Gastroesophageal sphincter (tissue), 4 donors: ENCODE results near the gene ID3. TPM values are rescaled to one million over a fixed set of nuclear protein-coding genes. Genes with fewer than 3 reads are reported as not detected.

ENCODE experiments used
- ATAC-seq: fragments of 150-250 bp; one replicate; pipeline ENCODE4 v1.9.1; 2016; ENCODE audit warnings: mild to moderate bottlenecking, moderate library complexity
- H3K27ac ChIP-seq, 4 donors: fragments of 200-600 bp; sonication (generic) in 3 of 4; 1 replicate in 3 of 4; 2 replicates in 1 of 4; pipeline ENCODE4 v1.5.1; 2016 to 2019
- H3K27me3 ChIP-seq: fragments of 200-600 bp; sonication (generic); one replicate; pipeline ENCODE4 v1.5.1; 2019
- H3K36me3 ChIP-seq, 2 donors: fragments of 200-600 bp; sonication (generic); one replicate each; pipeline ENCODE4 v1.5.1; 2019; ENCODE audit warnings: control low read depth in 1 of 2
- H3K4me1 ChIP-seq, 3 donors: fragments of 200-600 bp; sonication (generic); 1 replicate in 2 of 3; 2 replicates in 1 of 3; pipeline ENCODE4 v1.5.1; 2016 to 2019; ENCODE audit warnings: control low read depth in 2 of 3
- H3K4me3 ChIP-seq, 2 donors: fragments of 200-600 bp; sonication (generic); one replicate each; pipeline ENCODE4 v1.5.1; 2019; ENCODE audit warnings: mild to moderate bottlenecking in 1 of 2, moderate library complexity in 1 of 2
- H3K9me3 ChIP-seq, 3 donors: fragments of 200-600 bp; sonication (generic); one replicate each; pipeline ENCODE4 v1.5.1; 2017 to 2019; ENCODE audit warnings: control low read depth in 2 of 3
- CTCF ChIP-seq, 4 experiments: fragments of 200-600 bp in 2 of 4; fragments of 450-650 bp in 2 of 4; sonication (generic) in 1 of 4; IDR thresholded peaks; one replicate each; pipeline ENCODE4 v1.5.1; 2017 to 2019; ENCODE audit warnings: antibody characterized with exemption in 4 of 4, mild to moderate bottlenecking in 2 of 4, moderate library complexity in 2 of 4
- EP300 ChIP-seq: sonication (generic); formaldehyde crosslinking; IDR thresholded peaks from one replicate; pipeline ENCODE4 v1.6.1; 2017; ENCODE audit warnings: antibody characterized with exemption, mild to moderate bottlenecking
- POLR2A ChIP-seq, 2 donors: fragments of 450-650 bp; IDR thresholded peaks; one replicate each; pipeline ENCODE4 v1.6.1; 2017; ENCODE audit warnings: antibody characterized with exemption in 2 of 2, mild to moderate bottlenecking in 2 of 2, moderate library complexity in 1 of 2
- POLR2AphosphoS5 ChIP-seq: sonication (generic); formaldehyde crosslinking; IDR thresholded peaks from one replicate; pipeline ENCODE4 v1.6.1; 2017; ENCODE audit warnings: antibody characterized with exemption
- WGBS, 2 donors: methylation state at CpG; one replicate each; pipeline ENCODE4 v1.1.5; 2018; ENCODE audit warnings: low coverage in 1 of 2; 5-methylcytosine and 5-hydroxymethylcytosine counted together
- total RNA-seq, 4 donors: library from RNA; depleted of rRNA; stranded (reverse); fragments of >200 nt; gene quantifications; one replicate each; pipeline ENCODE4 v1.1.0, GENCODE V29; 2016

ID3 gene
- total RNA-seq, 4 donors from 2014 or later, result 144 to 270 (median 221) TPM

DNA sequence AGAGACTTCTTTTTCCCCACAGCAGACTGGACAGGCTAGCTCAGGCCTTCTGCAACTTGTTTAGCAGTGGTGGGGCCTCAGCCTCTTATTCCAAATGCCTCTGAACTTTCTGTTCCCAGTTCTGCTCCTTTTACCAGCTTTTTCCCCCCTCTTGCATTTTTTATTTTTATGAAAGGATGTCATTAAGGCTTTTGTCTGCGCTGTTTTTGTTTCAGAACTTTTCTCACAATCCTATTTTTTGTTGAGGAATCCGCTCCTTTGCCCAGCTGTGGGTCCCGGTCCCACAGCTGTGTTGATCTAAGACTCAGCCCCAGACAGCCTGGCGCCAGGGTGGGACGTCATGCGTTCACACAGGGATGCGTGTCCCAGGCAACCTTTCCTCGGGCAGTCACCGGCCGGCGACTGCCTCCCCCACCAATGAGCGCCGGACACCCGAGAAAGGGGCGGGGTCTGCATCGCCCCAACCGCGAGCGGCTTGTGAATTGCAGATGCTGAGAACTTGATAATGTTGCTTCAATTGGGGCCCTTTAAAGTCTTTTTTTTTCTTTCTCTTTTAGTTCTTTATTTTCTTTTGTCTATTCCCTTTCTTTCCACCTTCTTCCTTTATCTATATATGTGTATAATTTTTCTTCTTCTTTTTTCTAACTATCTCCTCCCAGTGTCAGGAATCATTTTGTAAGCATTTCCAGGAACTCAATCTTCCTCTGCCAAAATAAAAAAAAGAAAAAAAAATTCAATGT, 3.0 kb upstream of the ID3 start:
- H3K27ac ChIP-seq, result peak overlapping the region; percentile 94 to 98 (median 97)
- H3K9me3 ChIP-seq, result no peaks in the 10 kb centered on the region
- ATAC-seq, result peak; percentile 90
- no peaks in the 10 kb centered on the region for H3K27me3 ChIP-seq
- TF ChIP-seq CTCF (IDR thresholded peaks at IDR 0.05) (no peak), POLR2AphosphoS5 (peak; percentile 91), POLR2A (IDR thresholded peaks at IDR 0.05) (peak; percentile 44 to 45), EP300 (peak; percentile 66)
- WGBS, 2 donors, result 0% methylated on average over 17 to 18 of the region's 19 CpGs
- peaks cover 0 to 9% of the 10 kb centered on the region in 2 donors for H3K36me3 ChIP-seq
- H3K4me3 ChIP-seq, result peak overlapping the region in 1 of 2 donors; percentile 88
- peaks cover 18 to 89% (median 44%) of the 10 kb centered on the region in 3 donors for H3K4me1 ChIP-seq

- Histone ChIP-seq H3K27ac (peak overlapping the region; percentile 94 to 98 (median 97)), H3K4me1 (peaks cover 18 to 89% (median 44%) of the 10 kb centered on the region in 3 donors), H3K4me3 (peak overlapping the region in 1 of 2 donors; percentile 88), H3K27me3 (no peaks in the 10 kb centered on the region), H3K9me3 (no peaks in the 10 kb centered on the region), H3K36me3 (peaks cover 0 to 11% of the 10 kb centered on the region in 2 donors)
- TF ChIP-seq CTCF (IDR thresholded peaks at IDR 0.05), result no peak
- no peak for TF ChIP-seq POLR2A (IDR thresholded peaks at IDR 0.05)
- no peak for TF ChIP-seq POLR2AphosphoS5
- TF ChIP-seq EP300, result no peak
- WGBS, 2 donors, result 8 to 20% methylated on average over 2 of the region's 2 CpGs
- ATAC-seq, result no peak
Measured at GRCh38 chr1:23561813-23562100, 2.5 kb upstream of the ID3 start.

- TF ChIP-seq POLR2AphosphoS5 (no peak), EP300 (no peak), POLR2A (IDR thresholded peaks at IDR 0.05) (no peak), CTCF (IDR thresholded peaks at IDR 0.05) (no peak)
- H3K9me3 ChIP-seq, result no peaks in the 10 kb centered on the region
- peaks cover 0 to 11% of the 10 kb centered on the region in 2 donors for H3K36me3 ChIP-seq
- H3K27me3 ChIP-seq, result no peaks in the 10 kb centered on the region
- H3K4me3 ChIP-seq, result peak overlapping the region in 1 of 2 donors; percentile 88
- 44 to 58% methylated on average over 6 of the region's 6 CpGs for WGBS, 2 donors
- ATAC-seq, result no peak
- peak overlapping the region; percentile 94 to 98 (median 97) for H3K27ac ChIP-seq
- H3K4me1 ChIP-seq, result peaks cover 18 to 89% (median 44%) of the 10 kb centered on the region in 3 donors
Measured at GRCh38 chr1:23561076-23561812, 1.9 kb upstream of the ID3 start.

DNA sequence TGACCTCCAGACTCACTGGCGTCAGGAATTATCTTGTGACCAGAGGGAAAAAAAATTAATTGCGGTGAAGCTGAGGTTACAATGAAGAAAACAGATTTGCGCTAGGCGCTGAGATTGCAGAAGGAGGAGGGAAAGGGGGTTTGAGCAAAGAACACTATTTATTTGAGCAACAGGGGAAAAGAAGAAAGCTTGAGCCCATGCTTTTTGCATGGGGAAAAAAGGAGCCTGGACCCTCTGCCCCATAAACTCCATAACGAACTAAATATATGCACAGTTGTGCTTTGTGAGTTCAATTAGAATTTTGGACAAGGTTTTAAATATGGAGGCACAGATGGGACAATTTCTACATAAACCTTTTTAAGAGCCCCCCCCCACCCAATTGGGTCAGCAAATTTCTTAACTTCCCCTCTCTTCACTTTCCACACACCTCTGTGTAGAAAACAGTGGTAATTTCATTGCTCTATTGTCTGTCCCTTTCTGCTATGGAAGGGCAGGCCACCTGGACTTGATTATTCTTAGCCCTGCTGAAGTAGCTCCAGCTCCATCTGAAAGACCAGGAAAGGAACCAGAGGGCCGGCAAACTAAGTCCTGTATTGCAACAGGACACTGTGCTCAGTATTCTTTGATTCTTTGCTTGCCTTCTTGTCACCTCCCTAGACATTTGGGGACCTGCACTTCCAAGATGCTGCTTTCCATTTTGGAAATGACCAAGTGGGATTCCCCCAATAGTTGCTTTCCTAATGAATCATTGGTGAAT, 862 bp upstream of the ID3 start:
- no peak for ATAC-seq
- H3K4me1 ChIP-seq, result peaks cover 18 to 89% (median 44%) of the 10 kb centered on the region in 3 donors
- H3K36me3 ChIP-seq, result peaks cover 0 to 11% of the 10 kb centered on the region in 2 donors

More for the DNA sequence above, 862 bp upstream of the ID3 start:
- H3K27me3 ChIP-seq, result no peaks in the 10 kb centered on the region
- H3K27ac ChIP-seq, result peak overlapping the region; percentile 94 to 98 (median 97)
- 0 to 14% methylated on average over 3 to 6 of the region's 6 CpGs for WGBS, 2 donors
- H3K9me3 ChIP-seq, result no peaks in the 10 kb centered on the region
- TF ChIP-seq EP300 (no peak), CTCF (IDR thresholded peaks at IDR 0.05) (no peak), POLR2AphosphoS5 (no peak), POLR2A (IDR thresholded peaks at IDR 0.05) (no peak)
- H3K4me3 ChIP-seq, result peak overlapping the region; percentile 72 to 88
